Gastroesophageal sphincter (tissue), 4 donors: ENCODE data around the gene LGALS9. TPM values are rescaled to one million over a fixed set of nuclear protein-coding genes. Genes with fewer than 3 reads are reported as not detected.

ENCODE experiments used
- ATAC-seq: fragments of 150-250 bp; one replicate; pipeline ENCODE4 v1.9.1; 2016; ENCODE audit warnings: mild to moderate bottlenecking, moderate library complexity
- H3K27ac ChIP-seq, 4 donors: fragments of 200-600 bp; sonication (generic) in 3 of 4; 1 replicate in 3 of 4; 2 replicates in 1 of 4; pipeline ENCODE4 v1.5.1; 2016 to 2019
- H3K27me3 ChIP-seq: fragments of 200-600 bp; sonication (generic); one replicate; pipeline ENCODE4 v1.5.1; 2019
- H3K36me3 ChIP-seq, 2 donors: fragments of 200-600 bp; sonication (generic); one replicate each; pipeline ENCODE4 v1.5.1; 2019; ENCODE audit warnings: control low read depth in 1 of 2
- H3K4me1 ChIP-seq, 3 donors: fragments of 200-600 bp; sonication (generic); 1 replicate in 2 of 3; 2 replicates in 1 of 3; pipeline ENCODE4 v1.5.1; 2016 to 2019; ENCODE audit warnings: control low read depth in 2 of 3
- H3K4me3 ChIP-seq, 2 donors: fragments of 200-600 bp; sonication (generic); one replicate each; pipeline ENCODE4 v1.5.1; 2019; ENCODE audit warnings: mild to moderate bottlenecking in 1 of 2, moderate library complexity in 1 of 2
- H3K9me3 ChIP-seq, 3 donors: fragments of 200-600 bp; sonication (generic); one replicate each; pipeline ENCODE4 v1.5.1; 2017 to 2019; ENCODE audit warnings: control low read depth in 2 of 3
- CTCF ChIP-seq, 4 experiments: fragments of 200-600 bp in 2 of 4; fragments of 450-650 bp in 2 of 4; sonication (generic) in 1 of 4; IDR thresholded peaks; one replicate each; pipeline ENCODE4 v1.5.1; 2017 to 2019; ENCODE audit warnings: antibody characterized with exemption in 4 of 4, mild to moderate bottlenecking in 2 of 4, moderate library complexity in 2 of 4
- EP300 ChIP-seq: sonication (generic); formaldehyde crosslinking; IDR thresholded peaks from one replicate; pipeline ENCODE4 v1.6.1; 2017; ENCODE audit warnings: antibody characterized with exemption, mild to moderate bottlenecking
- POLR2A ChIP-seq, 2 donors: fragments of 450-650 bp; IDR thresholded peaks; one replicate each; pipeline ENCODE4 v1.6.1; 2017; ENCODE audit warnings: antibody characterized with exemption in 2 of 2, mild to moderate bottlenecking in 2 of 2, moderate library complexity in 1 of 2
- POLR2AphosphoS5 ChIP-seq: sonication (generic); formaldehyde crosslinking; IDR thresholded peaks from one replicate; pipeline ENCODE4 v1.6.1; 2017; ENCODE audit warnings: antibody characterized with exemption
- WGBS, 2 donors: methylation state at CpG; one replicate each; pipeline ENCODE4 v1.1.5; 2018; ENCODE audit warnings: low coverage in 1 of 2; 5-methylcytosine and 5-hydroxymethylcytosine counted together
- total RNA-seq, 4 donors: library from RNA; depleted of rRNA; stranded (reverse); fragments of >200 nt; gene quantifications; one replicate each; pipeline ENCODE4 v1.1.0, GENCODE V29; 2016

LGALS9 gene
- total RNA-seq, 4 donors from 2014 or later = 8.7 to 62.0 (median 27.2) TPM

DNA sequence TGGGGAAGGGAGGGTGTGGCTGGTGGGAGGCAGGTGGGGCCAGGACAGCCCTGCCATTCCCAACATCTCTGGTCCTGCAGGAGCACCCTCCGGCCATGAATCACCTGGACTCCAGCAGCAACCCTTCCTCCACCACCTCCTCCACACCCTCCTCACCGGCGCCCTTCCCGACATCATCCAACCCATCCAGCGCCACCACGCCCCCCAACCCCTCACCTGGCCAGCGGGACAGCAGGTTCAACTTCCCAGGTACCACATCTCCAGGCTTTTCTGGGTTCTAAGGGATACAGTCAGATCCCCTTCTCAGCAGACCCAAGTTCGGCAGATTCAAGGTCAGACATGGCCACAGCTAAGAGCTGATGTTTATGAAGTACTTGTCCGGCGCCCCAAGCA is 33.8 kb upstream of the LGALS9 start:
- Histone ChIP-seq H3K27ac (no peak overlapping the region), H3K9me3 (no peaks in the 10 kb centered on the region), H3K4me1 (peaks cover 0 to 9% (median 3%) of the 10 kb centered on the region in 3 donors), H3K36me3 (peaks cover 0 to 71% of the 10 kb centered on the region in 2 donors), H3K4me3 (no peak overlapping the region), H3K27me3 (no peaks in the 10 kb centered on the region)
- WGBS, 2 donors = 86% methylated on average over 9 of the region's 10 CpGs; no CpG with 5 or more reads in 1 of the 2 donors
- ATAC-seq = no peak
- TF ChIP-seq POLR2AphosphoS5 = no peak
- TF ChIP-seq CTCF (IDR thresholded peaks at IDR 0.05) = no peak
- TF ChIP-seq EP300 = no peak
- no peak for TF ChIP-seq POLR2A (IDR thresholded peaks at IDR 0.05)

- H3K36me3 ChIP-seq = peaks cover 0 to 64% of the 10 kb centered on the region in 2 donors
- 50 to 83% methylated on average over 1 of the region's 5 CpGs for WGBS, 2 donors
- no peak overlapping the region for H3K27ac ChIP-seq
- TF ChIP-seq CTCF (IDR thresholded peaks at IDR 0.05) (no peak), EP300 (no peak), POLR2AphosphoS5 (no peak), POLR2A (IDR thresholded peaks at IDR 0.05) (no peak)
- H3K4me1 ChIP-seq = peaks cover 0 to 11% (median 3%) of the 10 kb centered on the region in 3 donors
- no peak for ATAC-seq
- H3K4me3 ChIP-seq = no peak overlapping the region
- no peaks in the 10 kb centered on the region for H3K27me3 ChIP-seq
- H3K9me3 ChIP-seq = no peaks in the 10 kb centered on the region
Observed at GRCh38 chr17:27597783-27598320, 33.1 kb upstream of the LGALS9 start.

DNA sequence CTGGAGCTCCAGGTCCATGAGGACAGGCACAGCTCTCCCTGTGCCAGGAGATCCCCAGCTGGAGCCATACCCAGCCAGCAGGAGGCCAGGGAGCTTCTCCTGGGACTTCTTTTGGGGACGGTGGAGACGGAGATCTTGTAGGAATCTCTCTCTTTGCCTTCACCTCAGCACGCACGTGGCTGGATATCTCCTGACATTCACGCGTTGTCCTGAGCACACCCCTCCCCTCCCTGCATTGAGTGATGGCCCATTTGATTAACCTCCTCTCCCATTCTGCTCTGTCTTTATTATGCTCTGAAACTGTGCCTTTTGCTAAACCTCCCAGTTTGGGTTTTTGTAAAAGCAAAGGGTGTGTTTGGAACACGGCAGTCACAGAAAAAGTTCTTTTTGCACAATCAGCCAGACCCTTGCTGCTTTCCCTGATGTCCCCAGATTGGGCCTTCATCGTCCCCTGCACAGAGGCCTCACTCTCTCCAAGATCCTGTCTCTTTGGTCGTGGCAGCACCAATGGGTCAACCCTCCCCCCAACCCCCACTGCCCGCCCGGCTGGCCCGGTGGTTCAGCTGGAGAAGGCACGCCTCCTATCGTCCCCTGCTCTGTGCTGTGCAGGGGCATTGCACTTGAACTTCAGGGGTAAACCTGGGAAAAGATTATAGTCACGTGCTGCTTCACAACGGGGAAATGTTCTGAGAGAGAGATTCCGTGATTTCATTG is 32.5 kb upstream of the LGALS9 start:
- no peaks in the 10 kb centered on the region for H3K27me3 ChIP-seq
- ATAC-seq = no peak
- 90 to 92% methylated on average over 2 to 6 of the region's 17 CpGs for WGBS, 2 donors
- no peak overlapping the region for H3K27ac ChIP-seq
- H3K4me3 ChIP-seq = no peak overlapping the region
- H3K4me1 ChIP-seq = peaks cover 0 to 17% (median 3%) of the 10 kb centered on the region in 3 donors
- no peaks in the 10 kb centered on the region for H3K9me3 ChIP-seq
- no peak for TF ChIP-seq POLR2A (IDR thresholded peaks at IDR 0.05)
- TF ChIP-seq POLR2AphosphoS5 = no peak
- TF ChIP-seq EP300 = no peak
- TF ChIP-seq CTCF (IDR thresholded peaks at IDR 0.05) = no peak
- peaks cover 0 to 58% of the 10 kb centered on the region in 2 donors for H3K36me3 ChIP-seq

- Histone ChIP-seq H3K27ac (no peak overlapping the region), H3K4me3 (no peak overlapping the region), H3K27me3 (no peaks in the 10 kb centered on the region), H3K4me1 (peaks cover 0 to 18% (median 3%) of the 10 kb centered on the region in 3 donors), H3K9me3 (no peaks in the 10 kb centered on the region), H3K36me3 (peaks cover 0 to 57% of the 10 kb centered on the region in 2 donors)
- ATAC-seq = no peak
- 88 to 92% methylated on average over 7 to 8 of the region's 8 CpGs for WGBS, 2 donors
- TF ChIP-seq POLR2A (IDR thresholded peaks at IDR 0.05) = no peak
- TF ChIP-seq EP300 = no peak
- no peak for TF ChIP-seq CTCF (IDR thresholded peaks at IDR 0.05)
- TF ChIP-seq POLR2AphosphoS5 = no peak
Observed at GRCh38 chr17:27600471-27600870, 30.5 kb upstream of the LGALS9 start.
